ENCODE measurements around the gene CDH3. TPM values are rescaled to one million over a fixed set of nuclear protein-coding genes. Genes with fewer than 3 reads are reported as not detected.

Gene CDH3
- total and polyA plus RNA-seq, 10 of the 15 experiments (the other 5 are each of a cell fraction or from before 2014, with no cell fraction given) = 0.05 to 0.44 (median 0.12) TPM; not detected in 5

DNA sequence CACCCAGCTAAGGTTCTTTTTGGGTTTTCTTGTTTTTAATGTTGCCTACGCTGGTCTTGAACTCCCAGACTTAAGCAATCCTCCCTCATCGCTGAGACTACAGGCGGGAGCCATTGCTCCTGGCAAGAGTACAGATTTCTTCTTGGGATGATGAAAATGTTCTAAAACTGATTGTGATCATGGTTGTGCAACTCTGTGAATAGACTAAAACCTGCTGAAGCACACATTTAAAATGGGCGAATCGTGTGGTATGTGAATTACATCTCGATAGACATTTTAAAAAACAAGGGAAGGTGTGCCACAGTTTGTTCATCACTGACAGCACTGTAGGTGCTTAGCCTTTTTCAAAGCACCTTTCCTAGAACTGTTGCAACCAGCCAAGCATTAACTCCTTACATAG, 48.8 kb upstream of the CDH3 start:
- Histone ChIP-seq H3K36me3 (ENCODE audit: control insufficient read depth in 2 of 2, insufficient read depth in 2 of 2, low read length in 1 of 2) (no peaks in the 10 kb centered on the region), H3K4me2 (ENCODE audit: control insufficient read depth, insufficient read depth) (no peak overlapping the region), H4K20me1 (ENCODE audit: control insufficient read depth, insufficient read depth) (no peaks in the 10 kb centered on the region), H3K9me3 (replicated peaks; ENCODE audit: control insufficient read depth, insufficient read depth, low read length) (no peaks in the 10 kb centered on the region; the same call in 1 of the 3 replicates), H3K27me3 (replicated peaks in 1 of 2; ENCODE audit: control insufficient read depth in 2 of 2, insufficient read depth in 2 of 2, low read length in 1 of 2) (no peaks in the 10 kb centered on the region), H3K4me1 (ENCODE audit: control insufficient read depth, insufficient read depth, low read length) (no peaks in the 10 kb centered on the region), H3K79me2 (ENCODE audit: control insufficient read depth, insufficient read depth, low read length) (no peaks in the 10 kb centered on the region), H3K4me3 (no peak overlapping the region), H2AFZ (ENCODE audit: control insufficient read depth, low read depth, low read length) (no peak overlapping the region), H3K27ac (ENCODE audit: control insufficient read depth, insufficient read depth) (no peak overlapping the region), H3K9ac (ENCODE audit: control insufficient read depth, insufficient read depth, low read length) (no peak overlapping the region)
- WGBS (ENCODE audit: insufficient coverage, insufficient replicate concordance, low lambda C conversion rate, missing lambda C conversion rate) = 72% methylated on average over 6 of the region's 6 CpGs
- no peak for ATAC-seq
- ChIA-PET SMC1A (ENCODE audit: uncharacterized antibody, unreplicated experiment) (interaction anchor here (1.3 kb wide), 1 partner anchor 20 kb away, joined by 4 read pairs; no protein-coding TSS in a partner anchor), RAD21 (ENCODE audit: unreplicated experiment) (interaction anchor here (0.7 kb wide), 1 partner anchor 362 kb away, joined by 3 read pairs; no protein-coding TSS in a partner anchor), CTCF (interaction anchor here (2.2 kb wide), 1 partner anchor 68 kb away, joined by 8 read pairs; no protein-coding TSS in a partner anchor), POLR2A (no interaction called here)
- FAIRE-seq = no peak
- TF ChIP-seq SMAD5 (IDR thresholded peaks at IDR 0.05; ENCODE audit: low read depth) (no peak), RAD21 (IDR thresholded peaks at IDR 0.05; ENCODE audit: insufficient read depth, low read depth, low read length) (no peak), JUNB (IDR thresholded peaks at IDR 0.05) (no peak), ATF7 (IDR thresholded peaks at IDR 0.05; ENCODE audit: low read depth) (no peak), POU2F2 (IDR thresholded peaks at IDR 0.05; ENCODE audit: borderline replicate concordance, low read depth, low read length) (no peak), KLF5 (IDR thresholded peaks at IDR 0.05; ENCODE audit: partially characterized antibody) (no peak), STAT3 (IDR thresholded peaks at IDR 0.05; ENCODE audit: low read depth, low read length) (no peak), FOS (IDR thresholded peaks at IDR 0.05; ENCODE audit: borderline replicate concordance, extremely low read depth, insufficient read length) (no peak), DPF2 (IDR thresholded peaks at IDR 0.05) (no peak)
- TF ChIP-seq, protein P1, sequence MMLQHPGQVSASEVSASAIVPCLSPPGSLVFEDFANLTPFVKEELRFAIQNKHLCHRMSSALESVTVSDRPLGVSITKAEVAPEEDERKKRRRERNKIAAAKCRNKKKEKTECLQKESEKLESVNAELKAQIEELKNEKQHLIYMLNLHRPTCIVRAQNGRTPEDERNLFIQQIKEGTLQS (IDR thresholded peaks at IDR 0.05; ENCODE audit: borderline replicate concordance, extremely low read depth, low read depth, low read length) = no peak
- TF ChIP-seq, protein P2, sequence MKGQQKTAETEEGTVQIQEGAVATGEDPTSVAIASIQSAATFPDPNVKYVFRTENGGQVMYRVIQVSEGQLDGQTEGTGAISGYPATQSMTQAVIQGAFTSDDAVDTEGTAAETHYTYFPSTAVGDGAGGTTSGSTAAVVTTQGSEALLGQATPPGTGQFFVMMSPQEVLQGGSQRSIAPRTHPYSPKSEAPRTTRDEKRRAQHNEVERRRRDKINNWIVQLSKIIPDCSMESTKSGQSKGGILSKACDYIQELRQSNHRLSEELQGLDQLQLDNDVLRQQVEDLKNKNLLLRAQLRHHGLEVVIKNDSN (IDR thresholded peaks at IDR 0.05; ENCODE audit: borderline replicate concordance, extremely low read length, insufficient read depth, low read depth, low read length) = no peak
- TF ChIP-seq, protein P3, sequence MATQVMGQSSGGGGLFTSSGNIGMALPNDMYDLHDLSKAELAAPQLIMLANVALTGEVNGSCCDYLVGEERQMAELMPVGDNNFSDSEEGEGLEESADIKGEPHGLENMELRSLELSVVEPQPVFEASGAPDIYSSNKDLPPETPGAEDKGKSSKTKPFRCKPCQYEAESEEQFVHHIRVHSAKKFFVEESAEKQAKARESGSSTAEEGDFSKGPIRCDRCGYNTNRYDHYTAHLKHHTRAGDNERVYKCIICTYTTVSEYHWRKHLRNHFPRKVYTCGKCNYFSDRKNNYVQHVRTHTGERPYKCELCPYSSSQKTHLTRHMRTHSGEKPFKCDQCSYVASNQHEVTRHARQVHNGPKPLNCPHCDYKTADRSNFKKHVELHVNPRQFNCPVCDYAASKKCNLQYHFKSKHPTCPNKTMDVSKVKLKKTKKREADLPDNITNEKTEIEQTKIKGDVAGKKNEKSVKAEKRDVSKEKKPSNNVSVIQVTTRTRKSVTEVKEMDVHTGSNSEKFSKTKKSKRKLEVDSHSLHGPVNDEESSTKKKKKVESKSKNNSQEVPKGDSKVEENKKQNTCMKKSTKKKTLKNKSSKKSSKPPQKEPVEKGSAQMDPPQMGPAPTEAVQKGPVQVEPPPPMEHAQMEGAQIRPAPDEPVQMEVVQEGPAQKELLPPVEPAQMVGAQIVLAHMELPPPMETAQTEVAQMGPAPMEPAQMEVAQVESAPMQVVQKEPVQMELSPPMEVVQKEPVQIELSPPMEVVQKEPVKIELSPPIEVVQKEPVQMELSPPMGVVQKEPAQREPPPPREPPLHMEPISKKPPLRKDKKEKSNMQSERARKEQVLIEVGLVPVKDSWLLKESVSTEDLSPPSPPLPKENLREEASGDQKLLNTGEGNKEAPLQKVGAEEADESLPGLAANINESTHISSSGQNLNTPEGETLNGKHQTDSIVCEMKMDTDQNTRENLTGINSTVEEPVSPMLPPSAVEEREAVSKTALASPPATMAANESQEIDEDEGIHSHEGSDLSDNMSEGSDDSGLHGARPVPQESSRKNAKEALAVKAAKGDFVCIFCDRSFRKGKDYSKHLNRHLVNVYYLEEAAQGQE (IDR thresholded peaks at IDR 0.05; ENCODE audit: low read depth, low read length) = no peak
- intact Hi-C loops (cut with micrococcal nuclease; ENCODE audit: unreplicated experiment) = no loop called here
- in situ Hi-C loops (cut with MboI) = no loop called here
- no TSS peak for BruUV-seq (replicated peaks)
- DNase-seq (ENCODE audit: low read depth, low spot score) = no peak
